HCT116 (cell line): ENCODE data around the gene CHD1L. TPM values are rescaled to one million over a fixed set of nuclear protein-coding genes. Genes with fewer than 3 reads are reported as not detected.

Experiments
- ATAC-seq: fragments of 200-7000 bp; cut with Tn5 transposase; 2 replicates; pipeline ENCODE4 v1.9.1; 2020; ENCODE audit warnings: mild to moderate bottlenecking, moderate library complexity
- BruUV-seq: library from RNA; stranded (reverse); fragments of 400-500 nt; replicated peaks from 2 replicates; lab custom pipeline; 2021; lab: Mats Ljungman, UMichigan
- CTCF ChIA-PET: fragments of 300-600 bp; sonication (Branson Sonifier 250); formaldehyde crosslinking; loops from one replicate; lab custom pipeline; 2021; ENCODE audit warnings: antibody characterized with exemption; lab: Charles Lee
- POLR2A ChIA-PET: fragments of 300-600, 350-600 bp; sonication (Branson Sonifier 250); formaldehyde crosslinking; loops from one replicate; lab custom pipeline; 2021; ENCODE audit warnings: antibody characterized with exemption; lab: Charles Lee
- RAD21 ChIA-PET, 2 experiments: fragments of 300-600 bp; sonication (Branson Sonifier 250); formaldehyde crosslinking; loops; one replicate each; lab custom pipeline; 2023; ENCODE audit warnings: low total read pairs in 2 of 2; ENCODE audit not compliant: uncharacterized antibody in 2 of 2, unreplicated experiment in 2 of 2, low non-redundant PET in 1 of 2; lab: Charles Lee
- DNase-seq: peaks from one replicate; pipeline ENCODE4 v3.0.0-alpha.2; 2010; ENCODE audit warnings: low read depth, low spot score
- H2AFZ ChIP-seq: fragments of 200-600 bp; shearing (Covaris generic), sonication (generic); 2 replicates; pipeline ENCODE4 v1.6.1; 2017; ENCODE audit warnings: low read depth, mixed run types, mixed read lengths, antibody characterized with exemption, low read length; ENCODE audit not compliant: poor library complexity, severe bottlenecking
- H3K27ac ChIP-seq: 2 replicates; pipeline ENCODE4 v1.5.1; 2012; ENCODE audit warnings: low read depth, low read length
- H3K27me3 ChIP-seq: fragments of 200-600 bp; sonication (generic); 2 replicates; pipeline ENCODE4 v1.6.1; 2016; ENCODE audit warnings: mixed run types, low read length, mixed read lengths; ENCODE audit not compliant: insufficient read depth
- H3K36me3 ChIP-seq, 2 experiments: fragments of 200-500 bp in 1 of 2; fragments of 200-600 bp in 1 of 2; sonication (Bioruptor generic) in 1 of 2; sonication (generic) in 1 of 2; 2 replicates each; pipeline versions ENCODE4 v1.5.1 to v1.6.1; 2014 to 2016; ENCODE audit warnings: low read length in 2 of 2, inconsistent platforms in 1 of 2, mixed read lengths in 1 of 2, mixed run types in 1 of 2; ENCODE audit not compliant: insufficient read depth in 2 of 2, control insufficient read depth in 1 of 2
- H3K4me1 ChIP-seq, 2 experiments: fragments of 200-600 bp in 1 of 2; sonication (generic) in 1 of 2; 2 replicates each; pipeline versions ENCODE4 v1.5.1 to v1.6.1; 2012 to 2017; ENCODE audit warnings: low read length in 2 of 2, inconsistent platforms in 1 of 2, mild to moderate bottlenecking in 1 of 2, mixed read lengths in 1 of 2, mixed run types in 1 of 2, moderate library complexity in 1 of 2; ENCODE audit not compliant: insufficient read depth in 2 of 2, control insufficient read depth in 1 of 2
- H3K4me2 ChIP-seq: fragments of 200-600 bp; sonication (generic); 2 replicates; pipeline ENCODE4 v1.6.1; 2017; ENCODE audit warnings: mixed run types, low read length, mixed read lengths
- H3K4me3 ChIP-seq, 2 experiments: fragments of 200-600 bp in 1 of 2; sonication (generic) in 1 of 2; replicated peaks in 1 of 2; 2 replicates each; pipeline ENCODE4 v1.5.1; 2011 to 2016; ENCODE audit warnings: low read length in 2 of 2, control low read depth in 1 of 2, low read depth in 1 of 2, mild to moderate bottlenecking in 1 of 2, mixed read lengths in 1 of 2, mixed run types in 1 of 2
- H3K79me2 ChIP-seq: fragments of 200-600 bp; sonication (generic); 2 replicates; pipeline ENCODE4 v1.6.1; 2017; ENCODE audit warnings: mild to moderate bottlenecking, mixed run types, low read length, moderate library complexity, mixed read lengths; ENCODE audit not compliant: insufficient read depth
- H3K9ac ChIP-seq: fragments of 200-600 bp; sonication (generic); 2 replicates; pipeline ENCODE4 v1.6.1; 2016; ENCODE audit warnings: low read length, mixed read lengths
- H3K9me2 ChIP-seq: fragments of 200-600 bp; sonication (generic), shearing (Covaris generic); 2 replicates; pipeline ENCODE4 v1.6.1; 2017; ENCODE audit warnings: mixed run types, mild to moderate bottlenecking, moderate library complexity; ENCODE audit not compliant: insufficient read depth
- H3K9me3 ChIP-seq, 2 experiments: fragments of 200-500 bp in 1 of 2; fragments of 200-600 bp in 1 of 2; sonication (Bioruptor generic) in 1 of 2; sonication (generic) in 1 of 2; 2 replicates each; pipeline ENCODE4 v1.6.1; 2014 to 2017; ENCODE audit warnings: low read length in 2 of 2, mixed read lengths in 2 of 2, inconsistent platforms in 1 of 2, low read depth in 1 of 2, mild to moderate bottlenecking in 1 of 2, mixed run types in 1 of 2, moderate library complexity in 1 of 2; ENCODE audit not compliant: control insufficient read depth in 1 of 2, insufficient read depth in 1 of 2
- H4K20me1 ChIP-seq: fragments of 200-600 bp; sonication (generic), shearing (Covaris generic); 2 replicates; pipeline ENCODE4 v1.6.1; 2017; ENCODE audit warnings: mixed run types, mild to moderate bottlenecking, moderate library complexity; ENCODE audit not compliant: insufficient read depth
- EGR1 ChIP-seq: IDR thresholded peaks from 2 replicates; pipeline ENCODE4 v1.6.1; 2012; ENCODE audit warnings: low read depth
- JUND ChIP-seq: IDR thresholded peaks from 2 replicates; pipeline ENCODE4 v1.6.1; 2012
- POLR2A ChIP-seq: IDR thresholded peaks from 2 replicates; pipeline ENCODE4 v1.7.0; 2011; ENCODE audit warnings: borderline replicate concordance; ENCODE audit not compliant: insufficient read depth, insufficient read length; ENCODE audit errors: extremely low read depth
- POLR2AphosphoS5 ChIP-seq: IDR thresholded peaks from 2 replicates; pipeline ENCODE4 v1.6.1; 2011; ENCODE audit warnings: mild to moderate bottlenecking, low read depth, low read length, moderate library complexity
- SIN3A ChIP-seq: IDR thresholded peaks from 2 replicates; pipeline ENCODE4 v1.6.1; 2012; ENCODE audit warnings: low read depth
- SP1 ChIP-seq: IDR thresholded peaks from 2 replicates; pipeline ENCODE4 v1.6.1; 2012; ENCODE audit warnings: low read depth
- YY1 ChIP-seq: IDR thresholded peaks from 2 replicates; pipeline ENCODE4 v1.6.1; 2011; ENCODE audit warnings: low read length, low read depth, moderate library complexity, mild to moderate bottlenecking; ENCODE audit not compliant: insufficient replicate concordance; ENCODE audit errors: extremely low read depth
- ZNF274 ChIP-seq: fragments of 200-500 bp; sonication (Bioruptor generic); IDR thresholded peaks from 2 replicates; pipeline ENCODE4 v1.6.1; 2014; ENCODE audit warnings: mild to moderate bottlenecking, low read depth, low read length, inconsistent platforms
- intact Hi-C: fragments of 100-400 bp; cut with micrococcal nuclease; formaldehyde crosslinking; loops from 2 replicates; pipeline ENCODE4 v1.10.0; 2022
- total RNA-seq: library from RNA; stranded (reverse); gene quantifications from one replicate; pipeline ENCODE4 v1.2.1, GENCODE V29; 2021; ENCODE audit not compliant: unreplicated experiment
- TF ChIP-seq, protein P1 (sequence below): IDR thresholded peaks from 2 replicates; pipeline ENCODE4 v1.6.1; 2011; ENCODE audit warnings: mild to moderate bottlenecking, low read length, moderate library complexity; ENCODE audit not compliant: insufficient replicate concordance; ENCODE audit errors: extremely low read depth

The CHD1L gene
- total RNA-seq, 1 experiment from 2014 or later, result 52.0 TPM

DNA sequence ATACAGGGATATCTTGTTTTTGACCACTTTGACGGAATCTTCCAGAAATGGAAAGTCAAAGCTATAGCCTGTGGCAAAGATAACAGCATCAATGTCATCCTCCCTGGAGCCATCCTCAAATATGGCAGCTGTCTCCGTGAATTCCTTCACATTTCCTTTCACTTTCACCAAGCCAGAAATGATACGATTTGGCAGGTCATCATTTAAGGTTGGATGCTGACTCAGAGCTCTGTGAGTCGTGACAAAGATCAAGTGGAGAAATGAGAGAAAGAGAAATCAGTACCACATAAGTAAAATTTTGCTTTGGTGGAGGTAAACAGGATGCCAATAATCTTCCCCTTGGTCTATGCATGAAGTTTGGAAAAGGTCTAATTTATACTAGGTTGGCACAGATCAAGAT is 41.2 kb upstream of the CHD1L start (continued):
- TF ChIP-seq, protein P1, sequence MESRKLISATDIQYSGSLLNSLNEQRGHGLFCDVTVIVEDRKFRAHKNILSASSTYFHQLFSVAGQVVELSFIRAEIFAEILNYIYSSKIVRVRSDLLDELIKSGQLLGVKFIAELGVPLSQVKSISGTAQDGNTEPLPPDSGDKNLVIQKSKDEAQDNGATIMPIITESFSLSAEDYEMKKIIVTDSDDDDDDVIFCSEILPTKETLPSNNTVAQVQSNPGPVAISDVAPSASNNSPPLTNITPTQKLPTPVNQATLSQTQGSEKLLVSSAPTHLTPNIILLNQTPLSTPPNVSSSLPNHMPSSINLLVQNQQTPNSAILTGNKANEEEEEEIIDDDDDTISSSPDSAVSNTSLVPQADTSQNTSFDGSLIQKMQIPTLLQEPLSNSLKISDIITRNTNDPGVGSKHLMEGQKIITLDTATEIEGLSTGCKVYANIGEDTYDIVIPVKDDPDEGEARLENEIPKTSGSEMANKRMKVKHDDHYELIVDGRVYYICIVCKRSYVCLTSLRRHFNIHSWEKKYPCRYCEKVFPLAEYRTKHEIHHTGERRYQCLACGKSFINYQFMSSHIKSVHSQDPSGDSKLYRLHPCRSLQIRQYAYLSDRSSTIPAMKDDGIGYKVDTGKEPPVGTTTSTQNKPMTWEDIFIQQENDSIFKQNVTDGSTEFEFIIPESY, result no peak
- TF ChIP-seq POLR2A (no peak), SP1 (no peak), POLR2AphosphoS5 (no peak), SIN3A (no peak), JUND (no peak), YY1 (no peak)

DNA sequence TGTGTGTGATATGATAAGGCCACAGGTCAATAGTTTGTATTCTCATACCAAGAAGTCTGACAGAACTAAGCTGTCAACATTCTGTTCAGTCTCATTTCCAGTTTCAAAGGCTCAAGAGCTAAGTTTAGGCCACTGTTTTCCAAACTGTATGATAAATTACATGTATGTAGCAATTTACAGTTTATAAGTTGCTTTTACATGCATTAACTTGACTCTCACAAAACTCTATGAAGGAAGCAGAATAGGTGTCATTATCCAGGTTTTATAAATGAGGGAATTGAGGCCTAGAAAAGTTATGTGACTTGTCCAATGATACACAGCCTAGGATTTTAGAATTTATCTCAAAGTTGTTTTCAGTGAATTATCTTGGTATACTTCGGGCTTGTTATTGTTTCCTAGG is 40.7 kb upstream of the CHD1L start:
- no peaks in the 10 kb centered on the region for H3K27me3 ChIP-seq
- no peak overlapping the region for H3K4me3 ChIP-seq
- no peaks in the 10 kb centered on the region for H3K36me3 ChIP-seq
- ChIA-PET POLR2A (no interaction called here), RAD21 (no interaction called here), CTCF (no interaction called here)
- no peaks in the 10 kb centered on the region for H3K4me1 ChIP-seq
- no peaks in the 10 kb centered on the region for H3K79me2 ChIP-seq
- DNase-seq (no peak), ATAC-seq (no peak)
- TF ChIP-seq EGR1, result no peak
- no peak for TF ChIP-seq ZNF274
- no peak for TF ChIP-seq POLR2AphosphoS5
- TF ChIP-seq YY1, result no peak
- no peak for TF ChIP-seq SP1
- TF ChIP-seq JUND, result no peak
- TF ChIP-seq POLR2A, result no peak
- no peak overlapping the region for H3K4me2 ChIP-seq
- intact Hi-C loops, result no loop called here
- no peaks in the 10 kb centered on the region for H3K9me2 ChIP-seq
- H3K9me3 ChIP-seq, result no peaks in the 10 kb centered on the region
- H2AFZ ChIP-seq, result no peak overlapping the region
- H3K9ac ChIP-seq, result no peak overlapping the region
- H4K20me1 ChIP-seq, result no peaks in the 10 kb centered on the region
- no peak overlapping the region for H3K27ac ChIP-seq
- BruUV-seq, result no TSS peak
